ENCODE results near the gene ADORA2A. TPM values are rescaled to one million over a fixed set of nuclear protein-coding genes. Genes with fewer than 3 reads are reported as not detected.

Gene ADORA2A
- total and polyA plus RNA-seq, 2 of the 8 experiments (the other 6 are each of a cell fraction or from before 2014, with no cell fraction given), result 7.1 to 20.3 TPM

DNA sequence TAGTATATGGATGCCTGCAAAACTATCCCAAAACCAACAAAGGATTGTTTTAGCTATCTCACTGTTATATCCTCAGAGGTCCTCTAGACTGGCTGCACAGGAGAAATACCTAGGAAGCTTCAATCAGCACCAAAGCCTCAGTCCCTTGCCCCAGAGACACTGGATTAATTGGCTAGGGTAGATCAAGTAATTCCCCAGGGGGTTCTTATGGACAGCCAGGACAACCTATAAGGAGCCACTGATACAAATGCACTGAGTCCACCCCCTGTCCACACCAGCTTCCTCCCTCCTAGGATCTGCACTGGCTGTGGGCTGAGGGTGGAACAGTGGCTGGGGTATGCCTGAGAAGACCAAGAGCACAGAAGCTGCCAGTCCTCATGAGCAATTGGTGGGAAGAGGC lies 16.3 kb downstream of the ADORA2A start:
- Histone ChIP-seq H3K18ac (ENCODE audit: extremely low read depth, low read length) (no peak overlapping the region), H4K8ac (ENCODE audit: extremely low read depth, insufficient read depth, low read length) (no peak overlapping the region), H3K23me2 (ENCODE audit: low read depth, low read length) (no peaks in the 10 kb centered on the region), H3K36me3 (ENCODE audit: control insufficient read depth in 2 of 4, insufficient read depth in 4 of 4, low read length in 3 of 4) (no peaks in the 10 kb centered on the region), H3K9ac (replicated peaks in 1 of 4; ENCODE audit: extremely low read depth in 1 of 4, low read depth in 3 of 4, low read length in 3 of 4) (no peak overlapping the region), H3K79me2 (ENCODE audit: control insufficient read depth in 1 of 2, insufficient read depth in 2 of 2, low read length in 2 of 2) (no peaks in the 10 kb centered on the region), H3K56ac (replicated peaks; ENCODE audit: insufficient read length, low read depth, low read length) (no peak overlapping the region), H3K79me1 (ENCODE audit: low read depth, low read length) (no peaks in the 10 kb centered on the region), H3K27ac (ENCODE audit: low read depth, low read length) (no peak overlapping the region), H3K4me2 (ENCODE audit: insufficient read depth in 1 of 2, low read depth in 2 of 2, low read length in 2 of 2) (no peak overlapping the region), H2BK120ac (replicated peaks; ENCODE audit: low read depth, low read length) (no peak overlapping the region), H3K27me3 (replicated peaks in 1 of 4; ENCODE audit: control insufficient read depth in 3 of 4, extremely low read depth in 1 of 4, insufficient read depth in 3 of 4, low read length in 3 of 4) (no peaks in the 10 kb centered on the region), H4K20me1 (replicated peaks in 1 of 2; ENCODE audit: control insufficient read depth in 1 of 2, insufficient read depth in 2 of 2, low read length in 2 of 2) (no peaks in the 10 kb centered on the region), H4K5ac (ENCODE audit: insufficient read length, low read depth, low read length) (no peak overlapping the region), H4K91ac (replicated peaks; ENCODE audit: insufficient read length, low read length) (no peak overlapping the region), H2AFZ (ENCODE audit: low read length) (no peak overlapping the region), H3K4me1 (replicated peaks in 1 of 4; ENCODE audit: control insufficient read depth in 3 of 4, insufficient read depth in 4 of 4, low read length in 3 of 4) (peaks cover 0 to 7% (median 5%) of the 10 kb centered on the region in 4 experiments; a peak in 4 of 7 replicates), H2BK5ac (ENCODE audit: low read depth, low read length) (no peak overlapping the region), H3K4ac (replicated peaks; ENCODE audit: insufficient read length, low read depth, low read length) (no peak overlapping the region), H3K14ac (ENCODE audit: insufficient read length) (no peak overlapping the region), H2AK5ac (ENCODE audit: low read depth, low read length) (no peak overlapping the region), H3K4me3 (ENCODE audit: extremely low read depth in 1 of 4, insufficient read depth in 2 of 4, low read depth in 3 of 4, low read length in 4 of 4) (no peak overlapping the region), H2BK20ac (ENCODE audit: low read length) (no peak overlapping the region), H3K23ac (ENCODE audit: insufficient read length) (no peak overlapping the region), H3K9me3 (ENCODE audit: insufficient read depth in 2 of 2, low read depth in 1 of 2, low read length in 1 of 2) (no peaks in the 10 kb centered on the region), H2BK15ac (ENCODE audit: low read length) (no peak overlapping the region), H2BK12ac (ENCODE audit: low read depth, low read length) (no peak overlapping the region)
- no peak for FAIRE-seq
- no peak for TF ChIP-seq SP2 (IDR thresholded peaks at IDR 0.05; ENCODE audit: low read length)
- TF ChIP-seq POLR2A (IDR thresholded peaks at IDR 0.05; ENCODE audit: control extremely low read depth in 1 of 2, low read depth in 2 of 2, low read length in 2 of 2), result no peak
- no peak for TF ChIP-seq CHD1 (IDR thresholded peaks at IDR 0.05; ENCODE audit: low read depth, low read length)
- TF ChIP-seq GABPA (IDR thresholded peaks at IDR 0.05; ENCODE audit: borderline replicate concordance, insufficient read depth, low read length), result no peak
- TF ChIP-seq BRCA1 (IDR thresholded peaks at IDR 0.05; ENCODE audit: low read depth, low read length), result no peak
- TF ChIP-seq CREB1 (IDR thresholded peaks at IDR 0.05), result no peak
- no peak for TF ChIP-seq SIX5 (IDR thresholded peaks at IDR 0.05; ENCODE audit: low read depth, low read length)
- no peak for TF ChIP-seq KDM4A (IDR thresholded peaks at IDR 0.05; ENCODE audit: low read depth, low read length, severe bottlenecking)
- TF ChIP-seq, protein P1, sequence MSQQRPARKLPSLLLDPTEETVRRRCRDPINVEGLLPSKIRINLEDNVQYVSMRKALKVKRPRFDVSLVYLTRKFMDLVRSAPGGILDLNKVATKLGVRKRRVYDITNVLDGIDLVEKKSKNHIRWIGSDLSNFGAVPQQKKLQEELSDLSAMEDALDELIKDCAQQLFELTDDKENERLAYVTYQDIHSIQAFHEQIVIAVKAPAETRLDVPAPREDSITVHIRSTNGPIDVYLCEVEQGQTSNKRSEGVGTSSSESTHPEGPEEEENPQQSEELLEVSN (IDR thresholded peaks at IDR 0.05), result no peak
- DNase-seq (ENCODE audit: low read depth in 1 of 2, low spot score in 2 of 2), result no peak
- ChIA-PET CTCF (ENCODE audit: partially characterized antibody) (interaction anchor here (1.1 to 2.9 kb wide), 9 partner anchors 8 to 82 kb away, joined by 3 to 9 read pairs (median 5); no protein-coding TSS in a partner anchor), POLR2A (ENCODE audit: partially characterized antibody) (interaction anchor here (1.1 kb wide), 1 partner anchor 17 kb away, joined by 3 read pairs; no protein-coding TSS in a partner anchor)
